Endodermal cell (in vitro differentiated cells): ENCODE data around the gene GPHN. TPM values are rescaled to one million over a fixed set of nuclear protein-coding genes. Genes with fewer than 3 reads are reported as not detected.

Source experiments
- DNase-seq: peaks from one replicate; pipeline ENCODE4 v3.0.0-alpha.2; 2017
- H3K27ac ChIP-seq: 2 replicates; pipeline ENCODE4 v1.5.1; 2013; ENCODE audit warnings: mild to moderate bottlenecking, low read depth, low read length, moderate library complexity
- H3K27me3 ChIP-seq: 2 replicates; pipeline ENCODE4 v1.6.1; 2013; ENCODE audit warnings: mild to moderate bottlenecking, low read length, moderate library complexity; ENCODE audit not compliant: insufficient read depth, control insufficient read depth, poor library complexity, severe bottlenecking
- H3K36me3 ChIP-seq: 2 replicates; pipeline ENCODE4 v1.7.0; 2013; ENCODE audit warnings: mild to moderate bottlenecking, low read length, moderate library complexity; ENCODE audit not compliant: control insufficient read depth, insufficient read depth
- H3K4me1 ChIP-seq: one replicate; pipeline ENCODE4 v1.7.0; 2013; ENCODE audit warnings: low read length; ENCODE audit not compliant: control insufficient read depth, insufficient read depth
- H3K4me3 ChIP-seq: 2 replicates; pipeline ENCODE4 v1.5.1; 2013; ENCODE audit warnings: mild to moderate bottlenecking, low read length, moderate library complexity
- H3K9ac ChIP-seq: 2 replicates; pipeline ENCODE4 v1.6.1; 2013; ENCODE audit warnings: mild to moderate bottlenecking, low read length, moderate library complexity; ENCODE audit not compliant: poor library complexity, severe bottlenecking; ENCODE audit errors: extremely low read depth
- H3K9me3 ChIP-seq: 2 replicates; pipeline ENCODE4 v1.6.1; 2013; ENCODE audit warnings: mild to moderate bottlenecking, low read length, moderate library complexity; ENCODE audit not compliant: control insufficient read depth
- H3K27ac Mint-ChIP-seq: 2 replicates; pipeline ENCODE4 v1.8.0; 2020; ENCODE audit warnings: mixed read lengths
- H3K27me3 Mint-ChIP-seq: 2 replicates; pipeline ENCODE4 v1.8.0; 2021; ENCODE audit warnings: mild to moderate bottlenecking, mixed read lengths; ENCODE audit not compliant: insufficient read depth
- H3K36me3 Mint-ChIP-seq: 2 replicates; pipeline ENCODE4 v1.8.0; 2020; ENCODE audit warnings: low read depth, mixed read lengths
- H3K4me1 Mint-ChIP-seq: 2 replicates; pipeline ENCODE4 v1.8.0; 2020; ENCODE audit warnings: mixed read lengths
- H3K4me3 Mint-ChIP-seq: 2 replicates; pipeline ENCODE4 v1.8.0; 2020; ENCODE audit warnings: mild to moderate bottlenecking, moderate library complexity, mixed read lengths
- H3K9me3 Mint-ChIP-seq: 2 replicates; pipeline ENCODE4 v1.8.0; 2020; ENCODE audit warnings: mild to moderate bottlenecking, mixed read lengths
- WGBS, 2 experiments: methylation state at CpG; one replicate each; pipeline versions ENCODE4 v1.1.5 to v1.1.7; 2013; ENCODE audit warnings: missing lambda C conversion rate in 2 of 2, mixed read lengths in 1 of 2; ENCODE audit not compliant: insufficient coverage in 1 of 2, insufficient read length in 1 of 2; 5-methylcytosine and 5-hydroxymethylcytosine counted together
- long read RNA-seq, 4 experiments: library from polyadenylated mRNA in 2 of 4; library from RNA in 1 of 4; library from capped mRNA in 1 of 4; stranded (forward) in 3 of 4; unstranded in 1 of 4; transcript quantifications; one replicate each; pipeline ENCODE4 v2.0.0, GENCODE V29; 2020 to 2021; ENCODE audit warnings: inconsistent platforms in 1 of 4
- polyA plus RNA-seq, 2 experiments: library from polyadenylated mRNA; stranded (reverse); fragments of 50-300 nt; gene quantifications; one replicate each; pipeline ENCODE4 v1.2.3, GENCODE V29; 2013
- total RNA-seq, 2 donors: library from RNA; stranded (reverse); fragmentation: NEBNext Ultra II Directional in 1 of 2; extraction: Animal tissue kit (Norgen Biotek cat#: 25700) in 1 of 2; gene quantifications; 2 replicates in 1 of 2; 3 replicates in 1 of 2; pipeline ENCODE4 v1.2.1, GENCODE V29; 2021
- TF ChIP-seq, protein P1 (sequence below): fragments of 200-600 bp; sonication (generic); conservative IDR thresholded peaks from 2 replicates; pipeline ENCODE4 v1.5.0; 2021; ENCODE audit warnings: antibody characterized with exemption, mild to moderate bottlenecking

Gene GPHN
- total RNA-seq: 10 to 100 TPM; 12.4 to 15.0 TPM
- 24.5 TPM for polyA plus RNA-seq (2013, experiment 1 of 2)
- 22.5 TPM for polyA plus RNA-seq (2013, experiment 2 of 2)
- long read RNA-seq, experiment 1, partial matches to known transcripts: 3 of 3 reads
- long read RNA-seq, experiment 1, other reads (novel, unspliced or antisense): 0 of 3 reads
- long read RNA-seq, experiment 2, full-length matches to known transcripts: 13 of 26 reads
- long read RNA-seq, experiment 2, partial matches to known transcripts: 3 of 26 reads
- long read RNA-seq, experiment 2, other reads (novel, unspliced or antisense): 10 of 26 reads
- long read RNA-seq, experiment 3, full-length matches to known transcripts: 30 of 41 reads
- long read RNA-seq, experiment 3, partial matches to known transcripts: 4 of 41 reads
- long read RNA-seq, experiment 3, other reads (novel, unspliced or antisense): 7 of 41 reads
- long read RNA-seq, experiment 4, full-length matches to known transcripts: 1 of 10 reads
- long read RNA-seq, experiment 4, partial matches to known transcripts: 7 of 10 reads
- long read RNA-seq, experiment 4, other reads (novel, unspliced or antisense): 2 of 10 reads

GRCh38 chr14:66507722-66508546 lies at the start of gene GPHN:
Gene GPHN (plus strand): TSS chr14:66508147.
- Histone ChIP-seq H3K36me3 (no peaks in the 10 kb centered on the region), H3K4me1 (no peaks in the 10 kb centered on the region), H3K27ac (peak within 1 kb of the TSS; percentile 78), H3K4me3 (peak within 1 kb of the TSS; percentile 96), H3K9me3 (peaks cover 31% of the 10 kb centered on the region), H3K9ac (peak within 1 kb of the TSS; percentile 65), H3K27me3 (peaks cover 22% of the 10 kb centered on the region)
- DNase-seq: peak; percentile 97
- 0% methylated on average over 37 to 91 of the region's 91 CpGs for WGBS, 2 experiments
- TF ChIP-seq, protein P1, sequence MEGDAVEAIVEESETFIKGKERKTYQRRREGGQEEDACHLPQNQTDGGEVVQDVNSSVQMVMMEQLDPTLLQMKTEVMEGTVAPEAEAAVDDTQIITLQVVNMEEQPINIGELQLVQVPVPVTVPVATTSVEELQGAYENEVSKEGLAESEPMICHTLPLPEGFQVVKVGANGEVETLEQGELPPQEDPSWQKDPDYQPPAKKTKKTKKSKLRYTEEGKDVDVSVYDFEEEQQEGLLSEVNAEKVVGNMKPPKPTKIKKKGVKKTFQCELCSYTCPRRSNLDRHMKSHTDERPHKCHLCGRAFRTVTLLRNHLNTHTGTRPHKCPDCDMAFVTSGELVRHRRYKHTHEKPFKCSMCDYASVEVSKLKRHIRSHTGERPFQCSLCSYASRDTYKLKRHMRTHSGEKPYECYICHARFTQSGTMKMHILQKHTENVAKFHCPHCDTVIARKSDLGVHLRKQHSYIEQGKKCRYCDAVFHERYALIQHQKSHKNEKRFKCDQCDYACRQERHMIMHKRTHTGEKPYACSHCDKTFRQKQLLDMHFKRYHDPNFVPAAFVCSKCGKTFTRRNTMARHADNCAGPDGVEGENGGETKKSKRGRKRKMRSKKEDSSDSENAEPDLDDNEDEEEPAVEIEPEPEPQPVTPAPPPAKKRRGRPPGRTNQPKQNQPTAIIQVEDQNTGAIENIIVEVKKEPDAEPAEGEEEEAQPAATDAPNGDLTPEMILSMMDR: peak; percentile 38
- Mint-ChIP-seq H3K27me3 (peaks cover 51% of the 10 kb centered on the region), H3K4me3 (peak within 1 kb of the TSS; percentile 90), H3K36me3 (no peaks in the 10 kb centered on the region), H3K27ac (peak within 1 kb of the TSS; percentile 88), H3K9me3 (peaks cover 20% of the 10 kb centered on the region), H3K4me1 (peaks cover 4% of the 10 kb centered on the region)

GRCh38 chr14:66459603-66460002 lies 48.3 kb upstream of the GPHN start:
- Histone ChIP-seq H3K27ac (no peak overlapping the region), H3K27me3 (no peaks in the 10 kb centered on the region), H3K9me3 (peaks cover 33% of the 10 kb centered on the region), H3K9ac (no peak overlapping the region), H3K36me3 (no peaks in the 10 kb centered on the region), H3K4me1 (no peaks in the 10 kb centered on the region), H3K4me3 (no peak overlapping the region)
- Mint-ChIP-seq H3K36me3 (no peaks in the 10 kb centered on the region), H3K27ac (no peak overlapping the region), H3K9me3 (peaks cover 20% of the 10 kb centered on the region), H3K4me3 (no peak overlapping the region), H3K27me3 (no peaks in the 10 kb centered on the region), H3K4me1 (no peaks in the 10 kb centered on the region)
- TF ChIP-seq, protein P1: no peak
- no peak for DNase-seq

DNA sequence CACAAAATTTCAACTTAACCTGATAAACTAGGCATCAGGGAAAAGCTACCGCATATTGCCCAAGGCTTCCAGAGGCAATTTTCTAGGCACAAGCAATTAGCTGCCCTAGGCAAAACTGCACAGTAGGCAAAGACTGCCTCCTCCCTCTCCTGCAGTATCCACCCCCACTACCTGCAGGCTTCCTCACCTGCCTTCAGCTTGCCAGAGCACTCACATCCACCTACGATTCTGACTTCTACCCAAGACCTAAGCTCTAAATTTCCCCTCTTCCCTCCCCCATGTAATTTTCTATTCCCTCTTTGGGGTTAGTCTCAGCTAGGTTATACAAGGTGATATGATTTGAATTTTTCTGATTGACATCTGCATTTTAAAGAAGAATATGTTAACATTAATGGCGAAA lies 43.7 kb upstream of the GPHN start:
- H3K27ac Mint-ChIP-seq: no peak overlapping the region

More for the DNA sequence above, 43.7 kb upstream of the GPHN start:
- H3K27ac ChIP-seq: no peak overlapping the region
- Mint-ChIP-seq H3K4me3 (no peak overlapping the region), H3K4me1 (no peaks in the 10 kb centered on the region), H3K36me3 (peaks cover 2% of the 10 kb centered on the region), H3K9me3 (peaks cover 45% of the 10 kb centered on the region), H3K27me3 (no peaks in the 10 kb centered on the region)
- WGBS, 2 experiments: 96 to 100% methylated on average over 1 to 3 of the region's 3 CpGs
- H3K9ac ChIP-seq: no peak overlapping the region
- H3K9me3 ChIP-seq: peaks cover 57% of the 10 kb centered on the region
- no peaks in the 10 kb centered on the region for H3K4me1 ChIP-seq
- TF ChIP-seq, protein P1: no peak
- H3K4me3 ChIP-seq: peak overlapping the region; percentile 65
- no peaks in the 10 kb centered on the region for H3K36me3 ChIP-seq
- H3K27me3 ChIP-seq: no peaks in the 10 kb centered on the region
- DNase-seq: no peak
